HFFc6 (cell line): ENCODE results near the gene LTBP4. TPM values are rescaled to one million over a fixed set of nuclear protein-coding genes. Genes with fewer than 3 reads are reported as not detected.
"Not testable (repeated sequence)": the region's sequence is repeated elsewhere in the genome, so short reads cannot be mapped to it uniquely, and the experiment has no call there.

ENCODE experiments used
- DNase-seq: peaks from one replicate; pipeline ENCODE4 v3.0.0-alpha.2; 2018
- H3K27ac Mint-ChIP-seq: 2 replicates; pipeline ENCODE4 v1.8.0; 2020; ENCODE audit warnings: mild to moderate bottlenecking, mixed read lengths
- H3K27me3 Mint-ChIP-seq: 2 replicates; pipeline ENCODE4 v1.8.0; 2021; ENCODE audit warnings: mild to moderate bottlenecking, moderate library complexity, mixed read lengths; ENCODE audit not compliant: insufficient read depth
- H3K36me3 Mint-ChIP-seq: 2 replicates; pipeline ENCODE4 v1.8.0; 2021; ENCODE audit warnings: low read depth, mixed read lengths
- H3K4me1 Mint-ChIP-seq: 2 replicates; pipeline ENCODE4 v1.8.0; 2020; ENCODE audit warnings: low read depth, mixed read lengths
- H3K4me3 Mint-ChIP-seq: 2 replicates; pipeline ENCODE4 v1.8.0; 2020; ENCODE audit warnings: mild to moderate bottlenecking, moderate library complexity, mixed read lengths
- H3K9me3 Mint-ChIP-seq: 2 replicates; pipeline ENCODE4 v1.8.0; 2020; ENCODE audit warnings: mild to moderate bottlenecking, mixed read lengths
- CTCF ChIP-seq: fragments of 200-600 bp; sonication (generic); IDR thresholded peaks from 2 replicates; pipeline ENCODE4 v1.5.0; 2021; ENCODE audit warnings: antibody characterized with exemption, mild to moderate bottlenecking
- total RNA-seq, 6 experiments: library from RNA; stranded (reverse); fragmentation: NEBNext Ultra II Directional; extraction: Animal tissue kit (Norgen Biotek cat#: 25700); gene quantifications; 2 replicates in 1 of 6; 3 replicates in 5 of 6; pipeline ENCODE4 v1.2.3, GENCODE V29; 2021

The LTBP4 gene
- total RNA-seq, 6 experiments from 2014 or later: 36.6 to 54.9 (median 51.4) TPM

- H3K36me3 Mint-ChIP-seq: peaks cover 41% of the 10 kb centered on the region
- no peak for DNase-seq
- H3K4me3 Mint-ChIP-seq: no peak overlapping the region
- H3K27me3 Mint-ChIP-seq: peaks cover 7% of the 10 kb centered on the region
- TF ChIP-seq CTCF: no peak
- H3K4me1 Mint-ChIP-seq: peaks cover 37% of the 10 kb centered on the region
- no peaks in the 10 kb centered on the region; the same call in 1 of the 2 replicates for H3K9me3 Mint-ChIP-seq
- H3K27ac Mint-ChIP-seq: no peak overlapping the region
These were observed 11.4 kb upstream of the LTBP4 start for GRCh38 chr19:40589591-40590429.

GRCh38 chr19:40590464-40591265 is 10.5 kb upstream of the LTBP4 start:
- H3K4me1 Mint-ChIP-seq: peaks cover 32% of the 10 kb centered on the region
- no peak for DNase-seq
- no peaks in the 10 kb centered on the region; the same call in 1 of the 2 replicates for H3K9me3 Mint-ChIP-seq
- peaks cover 7% of the 10 kb centered on the region for H3K27me3 Mint-ChIP-seq
- TF ChIP-seq CTCF: no peak
- peaks cover 40% of the 10 kb centered on the region for H3K36me3 Mint-ChIP-seq
- H3K27ac Mint-ChIP-seq: no peak overlapping the region
- H3K4me3 Mint-ChIP-seq: no peak overlapping the region

GRCh38 chr19:40591724-40592123 is 9.4 kb upstream of the LTBP4 start:
- not testable (repeated sequence) for H3K4me3 Mint-ChIP-seq, H3K9me3 Mint-ChIP-seq, H3K27me3 Mint-ChIP-seq, H3K27ac Mint-ChIP-seq, DNase-seq
- H3K36me3 Mint-ChIP-seq: peaks cover 30% of the 10 kb centered on the region
- peaks cover 25% of the 10 kb centered on the region for H3K4me1 Mint-ChIP-seq

- Mint-ChIP-seq H3K4me1 (peaks cover 25% of the 10 kb centered on the region), H3K27me3 (peaks cover 7% of the 10 kb centered on the region), H3K27ac (no peak overlapping the region), H3K9me3 (no peaks in the 10 kb centered on the region; the same call in 1 of the 2 replicates), H3K36me3 (peaks cover 26% of the 10 kb centered on the region), H3K4me3 (no peak overlapping the region)
- no peak for TF ChIP-seq CTCF
- DNase-seq: peak; percentile 75
These were observed 9.0 kb upstream of the LTBP4 start for GRCh38 chr19:40592170-40592569.

- Mint-ChIP-seq H3K9me3 (no peaks in the 10 kb centered on the region; the same call in 1 of the 2 replicates), H3K4me3 (peak overlapping the region; percentile 59; the same call in 1 of the 2 replicates), H3K36me3 (peaks cover 12% of the 10 kb centered on the region), H3K27ac (peak overlapping the region; percentile 69; the same call in 1 of the 2 replicates), H3K27me3 (peaks cover 7% of the 10 kb centered on the region), H3K4me1 (peaks cover 31% of the 10 kb centered on the region)
- DNase-seq: no peak
- no peak for TF ChIP-seq CTCF
These were observed 6.9 kb upstream of the LTBP4 start for GRCh38 chr19:40594255-40594654.
